SKM-1 treated with dmso at 0.1 percent for 144 hours (cell line): ENCODE measurements around the gene WDR64.

Experiments
- DNase-seq: peaks from one replicate; lab custom pipeline; 2025; ENCODE audit not compliant: unreplicated experiment; lab: John Stamatoyannopoulos, UW

The WDR64 gene

GRCh38 chr1:241652012-241652411 lies at the start of gene WDR64:
TSS of gene WDR64 (plus strand) at chr1:241652281. CDS start at chr1:241652485, 204 bp downstream.
- DNase-seq, result no peak

DNA sequence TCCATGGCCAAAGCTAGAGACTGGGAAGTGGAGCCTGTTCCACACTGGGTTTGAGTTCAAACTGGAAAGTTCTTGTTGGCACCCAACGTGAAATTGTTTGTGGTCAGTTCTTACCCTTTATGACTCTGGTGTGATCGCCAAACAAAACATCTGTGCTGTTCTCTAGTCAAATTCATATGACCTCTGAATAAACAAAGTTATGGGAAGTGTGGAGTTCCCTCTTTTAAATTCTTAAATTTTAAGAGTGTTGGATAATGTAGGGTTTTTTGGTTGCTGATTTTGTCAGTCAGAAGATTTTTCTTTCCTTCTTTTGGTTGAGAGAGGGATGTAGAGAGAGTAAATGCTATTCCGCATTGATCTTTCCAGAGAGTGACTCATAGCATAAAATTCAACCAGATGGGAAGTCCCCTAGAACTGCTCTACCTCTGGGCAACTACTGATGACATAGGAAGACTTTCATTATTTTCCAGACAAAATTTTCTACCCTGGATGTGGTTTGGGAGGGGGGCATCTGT lies 48.3 kb upstream of the WDR64 start:
- DNase-seq, result no peak

- peak; percentile 33 for DNase-seq
Measured at GRCh38 chr1:241605146-241605805, 46.8 kb upstream of the WDR64 start.

- no peak for DNase-seq
Measured at GRCh38 chr1:241606544-241606943, 45.5 kb upstream of the WDR64 start.

DNA sequence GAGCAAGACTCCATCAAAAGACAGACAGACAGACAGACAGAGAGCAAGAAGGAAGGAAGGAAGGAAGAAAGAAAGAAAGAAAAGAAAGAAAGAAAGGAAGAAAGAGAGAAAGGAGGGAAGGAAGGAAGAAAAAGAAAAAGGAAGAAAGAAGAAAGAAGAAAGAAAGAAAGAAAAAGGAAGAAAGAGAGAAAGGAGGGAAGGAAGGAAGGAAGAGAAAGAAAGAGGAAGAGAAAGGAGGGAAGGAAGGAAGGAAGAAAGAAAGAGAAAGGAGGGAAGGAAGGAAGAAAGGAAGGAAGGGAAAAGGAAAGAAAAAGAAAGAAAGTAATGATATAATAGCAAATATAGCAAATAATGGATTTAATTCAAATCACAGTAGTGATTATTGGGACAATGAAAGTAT lies 44.6 kb upstream of the WDR64 start:
- DNase-seq, result no peak

- no peak for DNase-seq
Measured at GRCh38 chr1:241608379-241609033, 43.6 kb upstream of the WDR64 start.

DNA sequence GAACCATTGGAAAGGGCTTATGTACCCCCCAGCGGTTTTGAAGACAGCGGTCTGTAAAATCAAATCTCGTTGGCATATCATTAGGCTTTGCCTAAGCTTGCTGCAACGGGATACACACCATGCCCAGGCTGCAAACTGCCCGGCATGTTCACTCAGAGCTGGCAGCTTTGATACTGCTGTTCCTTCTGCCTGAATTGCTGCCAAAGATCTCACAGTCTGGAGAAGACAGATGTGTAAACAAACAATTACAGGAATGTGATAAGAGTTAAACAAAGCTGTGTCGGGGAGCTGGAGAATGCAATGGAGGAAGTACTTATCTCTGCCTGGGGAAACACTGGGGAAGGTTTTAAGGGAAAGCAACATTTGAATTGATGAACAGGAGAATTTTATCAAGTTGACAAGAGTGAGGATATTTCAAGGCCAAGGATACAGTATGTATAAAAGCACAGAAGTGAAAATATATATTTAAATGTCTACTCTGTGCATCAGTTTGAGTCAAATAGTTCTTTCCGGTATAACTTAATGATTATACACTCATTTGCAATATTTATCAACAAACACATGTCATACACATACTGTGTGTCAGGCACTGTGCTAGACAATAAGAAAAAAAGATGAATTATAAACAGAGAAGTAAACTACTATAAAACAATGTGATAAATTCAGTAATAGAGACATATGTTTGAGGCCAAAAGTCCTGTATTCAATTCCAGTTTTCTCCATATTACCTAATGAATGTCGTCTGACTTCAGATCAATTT lies 41.8 kb upstream of the WDR64 start:
- DNase-seq, result no peak

DNA sequence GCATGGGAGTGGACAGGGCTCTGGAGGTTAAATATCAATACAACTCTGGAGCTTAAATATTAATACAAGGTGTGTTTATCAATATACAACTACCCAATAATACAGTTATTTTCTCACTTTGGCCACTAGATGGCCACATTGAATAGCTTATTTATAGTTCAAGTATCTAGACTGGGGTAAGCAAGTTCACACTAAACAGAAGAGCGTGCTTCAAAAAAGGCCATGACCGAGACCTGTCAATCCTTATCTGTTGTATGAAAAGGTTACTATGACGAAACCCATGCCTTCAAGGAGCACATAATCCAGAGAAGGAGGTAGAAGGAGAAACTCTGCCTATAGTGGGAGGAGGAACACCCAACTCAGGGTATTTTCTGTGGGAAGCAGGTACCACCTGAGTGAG lies 41.0 kb upstream of the WDR64 start:
- DNase-seq, result peak; percentile 74

DNA sequence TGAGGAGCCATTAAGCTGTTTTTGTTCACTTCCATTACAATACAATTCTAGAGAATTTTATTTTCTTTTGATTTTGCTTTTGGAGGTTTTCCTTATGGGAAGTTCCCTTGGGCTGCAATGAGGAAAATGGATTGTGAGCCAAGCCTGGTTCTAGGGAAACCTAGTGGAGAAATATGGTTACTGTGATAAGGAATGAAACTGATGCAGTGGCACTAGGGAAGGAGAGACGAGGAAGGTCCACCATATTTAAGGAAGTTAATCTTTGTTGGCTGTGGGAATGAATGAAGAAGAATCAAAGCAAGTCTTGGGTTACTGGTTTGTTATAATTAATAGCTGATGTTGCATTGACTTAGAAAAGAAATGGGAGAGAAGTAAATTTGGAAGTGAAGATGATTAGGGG lies 40.3 kb upstream of the WDR64 start:
- no peak for DNase-seq

- no peak for DNase-seq
Measured at GRCh38 chr1:241612533-241613477, 39.3 kb upstream of the WDR64 start.

- DNase-seq, result no peak
Measured at GRCh38 chr1:241614144-241614543, 37.9 kb upstream of the WDR64 start.

DNA sequence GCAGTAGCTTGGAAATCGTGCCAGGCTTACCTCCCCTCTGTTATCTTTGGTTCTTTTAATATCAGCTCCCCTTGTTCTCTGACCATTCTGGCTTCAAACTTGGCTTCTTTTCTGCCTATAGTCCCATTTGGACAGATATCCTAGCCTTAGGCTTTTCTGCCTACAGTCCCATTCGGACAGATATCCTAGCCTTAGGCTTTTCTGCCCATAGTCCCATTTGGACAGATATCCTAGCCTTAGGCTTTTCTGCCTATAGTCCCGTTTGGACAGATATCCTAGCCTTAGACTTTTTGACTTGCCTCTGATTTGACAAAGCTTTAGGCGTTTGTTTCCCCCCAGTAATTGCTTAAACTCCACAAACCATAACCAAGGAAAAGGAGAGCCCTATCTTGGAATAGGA lies 37.5 kb upstream of the WDR64 start:
- DNase-seq, result no peak

DNA sequence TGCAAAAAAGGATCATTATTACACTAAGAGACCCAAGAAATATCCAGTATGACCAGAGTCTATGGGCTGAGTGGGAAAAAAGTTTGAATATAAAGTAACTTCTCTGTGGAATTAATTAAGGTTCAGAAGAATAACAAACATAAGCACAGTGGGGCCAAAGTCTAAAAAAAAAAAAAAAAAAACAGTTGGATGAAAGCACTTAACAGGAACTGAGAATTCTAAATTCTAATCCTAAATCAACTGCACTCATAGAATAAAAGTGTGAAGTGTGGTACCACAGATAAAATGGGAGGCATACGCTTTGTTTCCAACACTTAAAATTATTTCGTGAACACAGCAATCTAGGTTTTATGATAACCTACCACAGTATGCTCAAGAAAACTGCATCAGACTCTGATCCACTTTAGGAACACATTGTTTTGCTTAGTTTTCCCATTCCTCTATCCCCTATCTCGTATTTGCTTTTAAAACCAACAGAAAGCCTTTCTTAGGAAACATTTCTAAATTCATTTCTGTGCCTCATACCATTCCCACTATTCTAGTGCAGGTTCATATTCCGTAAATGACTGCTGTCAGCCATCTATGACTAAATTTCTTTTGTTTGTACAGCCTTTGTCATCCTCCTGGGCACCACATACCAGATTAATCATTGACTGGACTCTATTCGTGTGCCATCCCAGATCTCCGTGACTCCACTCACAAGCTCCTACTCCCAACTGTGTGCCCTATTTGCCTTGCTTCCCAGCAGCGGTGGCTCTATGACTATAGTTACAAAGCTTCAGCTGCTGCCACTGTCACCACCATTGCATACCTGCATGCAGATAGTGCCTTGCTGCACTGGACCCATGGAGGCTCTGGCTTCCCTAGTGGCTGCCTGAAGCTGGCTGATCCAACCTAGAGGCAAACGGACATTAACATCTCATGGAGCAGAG lies 36.8 kb upstream of the WDR64 start:
- no peak for DNase-seq

GRCh38 chr1:241617426-241617825 lies 34.7 kb upstream of the WDR64 start:
- DNase-seq, result no peak

DNA sequence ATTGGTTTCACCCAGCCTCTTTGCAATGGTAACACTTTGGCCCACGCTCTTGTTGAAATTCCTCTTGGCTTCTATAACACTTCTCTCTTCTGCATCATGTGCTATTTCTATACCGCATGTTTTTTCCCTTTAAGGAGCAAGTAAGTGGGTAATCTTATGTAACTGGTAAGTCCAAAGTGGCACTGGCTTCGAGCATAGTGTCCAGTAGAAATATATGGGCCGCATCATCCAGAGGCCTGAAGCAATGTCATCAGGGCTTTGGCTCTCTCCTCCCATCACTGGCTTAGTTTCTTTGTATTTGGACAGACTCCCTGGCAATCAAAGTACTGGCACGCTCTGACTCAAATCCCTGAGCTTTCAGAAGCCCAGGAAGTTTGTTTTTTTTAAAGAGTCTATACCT lies 29.4 kb upstream of the WDR64 start:
- DNase-seq, result no peak

DNA sequence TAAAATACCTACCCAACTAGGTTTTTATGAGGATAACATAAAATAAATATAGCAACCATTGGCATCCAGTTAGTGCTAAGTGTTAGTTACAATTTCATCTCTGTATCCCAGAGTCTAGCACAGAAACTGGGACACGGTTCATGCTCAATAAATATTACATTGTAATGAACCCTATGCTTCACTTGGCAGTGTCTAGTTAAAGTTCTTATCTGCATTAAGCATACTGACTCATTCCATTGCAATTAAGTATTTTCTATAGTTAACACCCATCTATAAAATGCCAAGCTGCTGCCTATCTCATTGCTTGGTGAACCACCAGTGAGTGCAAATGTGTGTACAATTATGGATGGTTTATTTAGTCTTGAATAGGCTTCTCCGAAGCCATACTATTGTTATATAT lies 27.1 kb upstream of the WDR64 start:
- DNase-seq, result no peak

- DNase-seq, result peak; percentile 53
Measured at GRCh38 chr1:241627453-241628259, 24.4 kb upstream of the WDR64 start.

GRCh38 chr1:241630005-241630404 lies 22.1 kb upstream of the WDR64 start:
- DNase-seq, result no peak

- DNase-seq, result no peak
Measured at GRCh38 chr1:241630476-241630875, 21.6 kb upstream of the WDR64 start.
